Stimulated activated naive B cell treated with anti-CD40 and anti-IgM and Interleukin-4, amounts not matched to agents 10 μg/mL and 1 μg/mL and 100 μg/mL, for 72 hours (primary cell): ENCODE measurements around the gene PELI2.

Experiments used
- ATAC-seq, 2 donors: fragments of 150-1000 bp; cut with Tn5 transposase; replicated peaks; 2 replicates each; pipeline ENCODE4 v1.10.0; 2021; ENCODE audit warnings: moderate library complexity in 1 of 2
- DNase-seq: peaks from one replicate; pipeline ENCODE4 v3.0.0; 2021
- H3K27ac Mint-ChIP-seq: one replicate; pipeline ENCODE4 v1.8.0; 2022; ENCODE audit warnings: mild to moderate bottlenecking, mixed read lengths
- H3K27me3 Mint-ChIP-seq, 2 donors: one replicate each; pipeline ENCODE4 v1.8.0; 2022; ENCODE audit warnings: mixed read lengths in 2 of 2
- H3K36me3 Mint-ChIP-seq, 2 donors: one replicate each; pipeline ENCODE4 v1.8.0; 2022; ENCODE audit warnings: mixed read lengths in 2 of 2, mild to moderate bottlenecking in 1 of 2
- H3K4me1 Mint-ChIP-seq, 2 donors: one replicate each; pipeline ENCODE4 v1.8.0; 2022; ENCODE audit warnings: mixed read lengths in 2 of 2, mild to moderate bottlenecking in 1 of 2
- H3K4me3 Mint-ChIP-seq, 2 donors: one replicate each; pipeline ENCODE4 v1.8.0; 2022; ENCODE audit warnings: mild to moderate bottlenecking in 2 of 2, mixed read lengths in 2 of 2, moderate library complexity in 1 of 2
- H3K9me3 Mint-ChIP-seq, 2 donors: one replicate each; pipeline ENCODE4 v1.8.0; 2022; ENCODE audit warnings: mixed read lengths in 2 of 2, mild to moderate bottlenecking in 1 of 2

The PELI2 gene, protein sequence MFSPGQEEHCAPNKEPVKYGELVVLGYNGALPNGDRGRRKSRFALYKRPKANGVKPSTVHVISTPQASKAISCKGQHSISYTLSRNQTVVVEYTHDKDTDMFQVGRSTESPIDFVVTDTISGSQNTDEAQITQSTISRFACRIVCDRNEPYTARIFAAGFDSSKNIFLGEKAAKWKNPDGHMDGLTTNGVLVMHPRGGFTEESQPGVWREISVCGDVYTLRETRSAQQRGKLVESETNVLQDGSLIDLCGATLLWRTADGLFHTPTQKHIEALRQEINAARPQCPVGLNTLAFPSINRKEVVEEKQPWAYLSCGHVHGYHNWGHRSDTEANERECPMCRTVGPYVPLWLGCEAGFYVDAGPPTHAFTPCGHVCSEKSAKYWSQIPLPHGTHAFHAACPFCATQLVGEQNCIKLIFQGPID

DNA sequence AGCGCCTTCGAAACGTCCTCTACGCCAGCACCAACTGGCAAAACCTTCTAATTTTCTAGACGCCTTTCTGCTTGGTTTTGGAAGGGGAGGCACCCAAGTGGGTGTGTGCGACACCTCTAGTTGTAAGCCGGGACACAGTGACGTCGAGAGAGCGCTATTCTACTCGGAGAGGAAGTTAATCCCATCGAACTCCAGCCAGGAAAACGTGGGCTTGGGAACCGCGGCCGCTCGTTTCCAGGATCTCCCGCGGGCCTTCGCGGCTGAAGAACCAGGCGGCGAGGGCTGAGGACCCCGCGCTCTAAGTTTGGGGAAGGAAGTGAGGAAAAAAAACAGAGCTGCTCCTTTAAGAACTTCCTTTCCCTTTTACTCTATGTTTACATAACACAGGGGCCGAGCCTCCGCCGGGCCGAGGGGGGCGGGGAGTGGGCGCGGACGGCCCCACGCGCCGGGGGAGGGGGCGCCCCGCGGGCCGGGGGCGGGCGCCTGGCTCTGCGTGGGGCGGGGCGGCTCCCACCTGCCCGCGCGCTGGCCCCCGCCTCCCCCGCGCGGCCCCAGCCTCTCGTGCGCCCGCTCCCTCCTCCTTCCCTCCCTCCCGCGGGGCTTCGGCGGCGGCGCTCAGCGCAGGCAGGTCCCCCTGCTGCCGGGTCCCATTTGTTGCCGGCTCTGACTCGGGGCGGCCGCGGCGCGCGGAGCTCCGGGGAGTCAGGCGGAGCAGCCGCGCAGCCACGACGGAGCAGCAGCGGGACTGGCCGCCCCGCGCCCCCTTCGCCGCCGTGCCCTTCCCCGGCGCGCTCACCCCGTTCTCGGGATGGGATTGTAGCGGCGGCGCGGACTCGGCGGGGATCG, at the start of gene PELI2:
Gene PELI2 (plus strand): TSS at position 647 of the 846 bp plus-strand sequence. CDS start 250 bp downstream, outside the sequence.
- Mint-ChIP-seq H3K27ac (peak within 1 kb of the TSS; percentile 86), H3K9me3 (no peaks in the 10 kb centered on the region), H3K4me1 (peaks cover 32 to 41% of the 10 kb centered on the region in 2 donors), H3K36me3 (no peaks in the 10 kb centered on the region), H3K4me3 (peak within 1 kb of the TSS; percentile 96 to 99), H3K27me3 (no peaks in the 10 kb centered on the region)
- ATAC-seq: peak; percentile 83 to 84
- peak; percentile 79 for DNase-seq

DNA sequence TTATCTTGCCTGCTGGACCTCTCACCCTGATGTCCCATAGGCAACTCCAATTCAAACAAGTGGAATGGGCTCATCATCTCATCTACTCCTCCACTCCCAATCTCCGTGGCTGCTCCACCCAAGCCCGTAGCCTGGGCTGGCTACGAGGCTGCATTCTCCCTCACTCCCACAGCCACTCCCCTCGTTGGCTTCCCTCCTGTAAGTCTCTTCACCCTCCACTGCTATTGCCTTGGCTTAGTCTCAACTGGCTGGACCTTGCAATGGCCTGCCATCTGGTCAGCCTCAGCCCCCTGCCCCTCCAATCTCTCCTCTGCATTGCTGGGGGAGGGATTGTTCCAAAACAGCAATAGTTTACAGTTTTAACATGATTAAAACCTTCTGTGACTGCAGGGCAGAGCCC, 44.4 kb upstream of the PELI2 start:
- peaks cover 15 to 17% of the 10 kb centered on the region in 2 donors for H3K27me3 Mint-ChIP-seq
- no peaks in the 10 kb centered on the region for H3K9me3 Mint-ChIP-seq
- H3K4me3 Mint-ChIP-seq: no peak overlapping the region
- ATAC-seq: no peak
- H3K4me1 Mint-ChIP-seq: no peaks in the 10 kb centered on the region
- no peak for DNase-seq
- no peak overlapping the region for H3K27ac Mint-ChIP-seq
- no peaks in the 10 kb centered on the region for H3K36me3 Mint-ChIP-seq

DNA sequence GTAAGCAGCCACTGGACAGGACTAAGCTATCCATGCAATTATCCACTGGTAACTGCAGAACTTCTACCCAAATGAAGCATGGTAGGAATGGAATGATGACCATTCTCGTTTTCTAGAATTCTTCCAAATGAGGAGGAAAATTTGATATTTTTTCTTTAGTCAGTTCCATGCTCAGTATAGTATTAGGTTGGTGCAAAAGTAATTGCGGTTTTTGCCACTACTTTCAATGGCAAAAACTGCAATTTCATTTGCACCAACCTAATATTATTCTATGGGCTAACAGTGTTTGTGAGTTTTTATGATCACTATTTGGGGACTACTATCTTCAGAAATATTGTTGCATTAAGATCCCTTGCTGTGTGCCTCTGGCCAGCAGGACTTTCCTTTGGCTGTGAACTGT, 42.9 kb upstream of the PELI2 start:
- peaks cover 15 to 17% of the 10 kb centered on the region in 2 donors for H3K27me3 Mint-ChIP-seq
- ATAC-seq (no peak), DNase-seq (no peak)
- no peaks in the 10 kb centered on the region for H3K9me3 Mint-ChIP-seq
- no peaks in the 10 kb centered on the region for H3K36me3 Mint-ChIP-seq
- H3K27ac Mint-ChIP-seq: no peak overlapping the region
- no peak overlapping the region for H3K4me3 Mint-ChIP-seq
- no peaks in the 10 kb centered on the region for H3K4me1 Mint-ChIP-seq

DNA sequence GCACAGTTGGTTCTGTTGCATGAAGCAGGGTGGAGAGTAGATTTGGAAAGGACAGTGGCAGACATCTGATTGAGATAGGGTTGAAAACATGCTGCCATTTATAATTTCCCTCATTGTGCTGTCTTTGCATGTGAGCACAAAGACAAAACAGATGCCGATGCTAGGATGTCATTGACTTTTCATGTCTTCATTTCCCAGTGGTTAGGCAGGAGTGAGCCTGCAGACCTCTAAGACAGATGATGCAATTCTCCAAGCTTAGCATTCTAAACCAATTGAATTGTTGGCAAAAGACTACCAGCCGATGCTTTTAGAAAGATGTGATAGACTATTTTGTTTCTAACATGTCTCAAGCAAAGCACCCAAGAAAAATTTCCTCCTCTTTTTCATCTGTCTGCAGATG, 37.1 kb upstream of the PELI2 start:
- Mint-ChIP-seq H3K4me1 (no peaks in the 10 kb centered on the region), H3K4me3 (no peak overlapping the region), H3K36me3 (no peaks in the 10 kb centered on the region), H3K9me3 (no peaks in the 10 kb centered on the region), H3K27ac (no peak overlapping the region), H3K27me3 (peaks cover 23 to 28% of the 10 kb centered on the region in 2 donors)
- DNase-seq: no peak
- ATAC-seq: no peak

DNA sequence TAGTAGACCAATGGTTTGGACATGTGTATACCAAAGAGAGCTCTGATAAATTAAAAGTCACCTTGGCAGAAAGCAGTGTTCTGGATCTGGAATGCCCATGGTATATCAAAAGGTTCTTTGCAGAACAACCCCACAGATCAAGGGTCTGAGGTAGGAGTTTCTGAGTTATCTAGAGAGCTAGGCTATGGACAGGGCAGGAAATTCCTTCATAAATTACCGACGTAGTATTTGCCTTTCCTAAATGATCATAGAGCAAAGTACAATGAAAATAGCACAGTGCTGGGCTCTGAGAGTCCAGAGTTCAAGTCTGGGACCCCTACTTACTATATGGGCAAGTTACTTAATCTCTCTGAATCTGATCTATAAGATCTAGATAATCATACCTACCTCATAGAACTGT, 35.3 kb upstream of the PELI2 start:
- Mint-ChIP-seq H3K4me1 (no peaks in the 10 kb centered on the region), H3K4me3 (no peak overlapping the region), H3K9me3 (no peaks in the 10 kb centered on the region), H3K36me3 (no peaks in the 10 kb centered on the region), H3K27ac (no peak overlapping the region), H3K27me3 (peaks cover 23 to 27% of the 10 kb centered on the region in 2 donors)
- ATAC-seq (no peak), DNase-seq (no peak)

DNA sequence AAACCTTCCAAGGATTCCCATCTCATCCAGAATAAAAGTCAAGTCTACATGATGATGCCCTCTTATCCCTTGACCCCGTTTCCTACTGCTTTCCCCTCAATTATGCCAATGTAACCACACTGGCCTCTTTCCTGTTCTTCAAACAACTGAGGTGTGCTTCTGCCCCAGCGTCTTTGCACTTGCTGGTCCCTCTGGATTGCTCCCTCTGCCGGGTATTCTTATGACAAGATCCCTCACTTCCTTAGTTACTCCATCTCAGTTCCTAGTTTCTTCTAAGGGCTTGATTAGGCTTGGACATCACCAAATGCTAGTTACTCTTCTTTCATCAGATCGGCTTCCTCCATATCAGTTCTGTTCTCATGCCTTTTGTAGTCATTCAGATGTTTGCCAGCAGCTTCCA, 32.7 kb upstream of the PELI2 start:
- DNase-seq (no peak), ATAC-seq (no peak)
- Mint-ChIP-seq H3K27ac (no peak overlapping the region), H3K4me3 (no peak overlapping the region), H3K36me3 (no peaks in the 10 kb centered on the region), H3K4me1 (peaks cover 0 to 2% of the 10 kb centered on the region in 2 donors), H3K9me3 (no peaks in the 10 kb centered on the region), H3K27me3 (peaks cover 14 to 18% of the 10 kb centered on the region in 2 donors)

DNA sequence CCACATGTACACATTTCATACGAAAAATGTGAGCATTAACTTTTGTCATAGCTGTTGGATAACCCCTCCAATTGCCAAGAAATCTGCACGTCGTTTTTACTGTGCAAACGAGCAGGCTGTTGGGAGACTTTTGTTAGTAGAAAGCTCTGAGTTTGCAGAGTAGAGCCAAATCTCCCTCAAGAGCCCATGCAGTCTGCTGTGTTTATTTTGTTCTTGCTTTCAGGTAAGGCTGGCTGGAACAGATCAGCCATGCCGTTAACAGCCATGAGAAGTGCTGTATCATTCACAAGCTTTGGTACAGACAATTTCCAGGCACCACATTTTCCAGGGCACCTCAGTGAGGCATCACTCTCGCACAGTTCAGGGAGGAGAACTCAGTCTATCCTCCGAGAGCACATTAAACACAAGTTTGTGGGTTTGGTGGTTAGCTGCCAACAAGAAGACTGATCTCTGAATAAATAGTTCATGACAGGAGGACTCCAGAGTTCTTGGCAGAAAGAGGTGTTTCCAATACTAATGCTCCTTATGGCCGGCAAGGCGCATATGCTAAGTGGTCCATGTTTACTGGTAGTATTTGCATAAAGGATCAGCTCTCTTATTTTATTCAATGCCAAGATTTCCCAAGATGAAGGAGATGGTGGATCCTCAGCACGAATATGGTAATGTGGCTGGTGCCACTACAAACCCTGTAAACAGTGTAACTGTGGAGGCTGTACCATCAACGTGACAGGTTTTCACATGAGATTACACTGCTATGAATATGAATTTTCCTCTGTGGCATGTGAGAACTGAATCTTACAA, 30.3 kb upstream of the PELI2 start:
- H3K4me1 Mint-ChIP-seq: peaks cover 0 to 2% of the 10 kb centered on the region in 2 donors
- peaks cover 7 to 18% of the 10 kb centered on the region in 2 donors for H3K27me3 Mint-ChIP-seq
- H3K27ac Mint-ChIP-seq: peak overlapping the region; percentile 33
- ATAC-seq: peak in 1 of 2 donors; percentile 41
- no peak for DNase-seq
- H3K9me3 Mint-ChIP-seq: no peaks in the 10 kb centered on the region
- H3K36me3 Mint-ChIP-seq: no peaks in the 10 kb centered on the region
- H3K4me3 Mint-ChIP-seq: no peak overlapping the region

DNA sequence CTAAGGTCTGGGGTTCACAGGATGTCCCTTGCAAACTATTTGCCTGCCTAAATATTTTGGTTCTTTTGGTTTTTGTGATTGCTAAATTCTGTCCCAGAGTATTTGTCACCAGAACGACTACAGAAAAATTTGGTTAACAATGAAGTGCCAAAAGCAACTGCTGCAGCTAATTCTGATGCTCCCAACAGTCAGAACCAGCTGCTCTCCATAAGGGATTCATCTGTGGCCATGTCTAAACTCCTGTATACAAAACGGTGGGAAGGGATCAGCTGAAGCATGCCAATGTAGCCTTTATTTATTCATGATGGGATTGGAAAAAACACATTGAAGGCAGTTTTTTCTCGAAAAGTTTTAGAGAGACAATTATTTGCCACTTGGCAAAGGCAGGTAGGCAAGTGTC, 29.3 kb upstream of the PELI2 start:
- Mint-ChIP-seq H3K36me3 (no peaks in the 10 kb centered on the region), H3K27me3 (peaks cover 7 to 17% of the 10 kb centered on the region in 2 donors), H3K27ac (no peak overlapping the region), H3K4me1 (peaks cover 0 to 2% of the 10 kb centered on the region in 2 donors), H3K4me3 (no peak overlapping the region), H3K9me3 (no peaks in the 10 kb centered on the region)
- DNase-seq (no peak), ATAC-seq (no peak)

DNA sequence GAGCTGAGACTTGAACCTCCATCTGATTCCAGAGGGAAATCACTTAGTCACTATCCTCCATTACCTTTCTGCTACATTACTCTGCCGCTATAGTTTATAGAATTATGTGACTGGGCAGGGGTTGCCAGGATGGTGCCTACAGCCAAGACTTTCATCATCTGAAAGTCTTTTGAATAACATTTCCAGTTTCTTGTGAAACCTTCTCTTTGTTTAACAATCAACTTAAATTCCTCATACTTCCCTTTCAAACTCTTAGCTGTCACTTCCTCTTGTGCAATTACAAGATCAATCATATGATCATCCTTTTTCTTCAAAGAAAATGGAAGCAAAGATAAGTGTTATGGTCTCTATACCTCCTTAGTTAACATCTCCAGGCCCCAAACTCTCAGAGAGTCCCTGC, 25.4 kb upstream of the PELI2 start:
- peaks cover 0 to 2% of the 10 kb centered on the region in 2 donors for H3K4me1 Mint-ChIP-seq
- no peak overlapping the region for H3K4me3 Mint-ChIP-seq
- no peaks in the 10 kb centered on the region for H3K9me3 Mint-ChIP-seq
- no peak overlapping the region for H3K27ac Mint-ChIP-seq
- no peak for DNase-seq
- no peaks in the 10 kb centered on the region for H3K36me3 Mint-ChIP-seq
- peaks cover 14 to 24% of the 10 kb centered on the region in 2 donors for H3K27me3 Mint-ChIP-seq
- no peak for ATAC-seq

DNA sequence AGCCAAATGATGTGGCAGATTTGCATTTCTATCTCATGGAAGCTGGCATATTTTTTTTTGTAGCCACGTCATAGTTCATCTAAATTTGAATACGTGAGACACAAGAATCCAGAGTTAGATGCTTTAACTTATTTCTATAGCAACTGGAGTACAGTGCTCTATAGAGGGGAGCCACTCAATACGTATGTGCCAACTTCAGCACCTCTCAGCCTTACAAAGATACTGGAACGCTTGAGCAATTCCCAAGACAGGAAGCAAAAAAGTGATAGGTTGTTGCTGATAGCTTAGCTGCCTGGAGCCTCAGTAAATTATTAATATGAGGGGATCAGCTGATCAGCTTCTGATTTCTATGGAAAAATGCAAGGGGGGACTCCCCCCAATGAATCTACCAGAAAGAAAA, 24.1 kb upstream of the PELI2 start:
- Mint-ChIP-seq H3K27me3 (peaks cover 14 to 24% of the 10 kb centered on the region in 2 donors), H3K36me3 (no peaks in the 10 kb centered on the region), H3K4me3 (no peak overlapping the region), H3K27ac (no peak overlapping the region), H3K4me1 (no peaks in the 10 kb centered on the region), H3K9me3 (no peaks in the 10 kb centered on the region)
- DNase-seq: no peak
- ATAC-seq: no peak

DNA sequence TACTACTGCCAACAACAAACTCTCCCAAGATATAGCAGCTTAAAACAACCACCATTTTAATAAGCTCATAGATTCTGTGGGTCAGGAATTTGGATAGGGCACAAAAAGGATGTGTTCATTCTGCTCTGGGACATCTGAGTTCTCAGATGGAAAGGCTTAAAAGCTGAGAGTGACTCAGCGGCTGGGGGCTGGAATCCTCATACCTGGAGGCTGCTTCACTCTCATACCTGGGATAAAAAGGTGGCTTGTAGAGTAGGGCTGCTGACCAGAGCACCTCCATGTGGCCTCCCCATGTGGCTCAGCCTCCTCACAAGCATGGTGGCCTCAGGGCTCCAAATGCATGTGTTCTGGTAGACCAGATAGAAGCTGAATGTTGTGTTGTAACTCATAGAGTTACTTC, 20.2 kb upstream of the PELI2 start:
- ATAC-seq (no peak), DNase-seq (no peak)
- H3K27me3 Mint-ChIP-seq: peaks cover 19 to 24% of the 10 kb centered on the region in 2 donors
- H3K9me3 Mint-ChIP-seq: no peaks in the 10 kb centered on the region
- H3K4me3 Mint-ChIP-seq: no peak overlapping the region
- no peaks in the 10 kb centered on the region for H3K36me3 Mint-ChIP-seq
- H3K4me1 Mint-ChIP-seq: no peaks in the 10 kb centered on the region
- no peak overlapping the region for H3K27ac Mint-ChIP-seq

DNA sequence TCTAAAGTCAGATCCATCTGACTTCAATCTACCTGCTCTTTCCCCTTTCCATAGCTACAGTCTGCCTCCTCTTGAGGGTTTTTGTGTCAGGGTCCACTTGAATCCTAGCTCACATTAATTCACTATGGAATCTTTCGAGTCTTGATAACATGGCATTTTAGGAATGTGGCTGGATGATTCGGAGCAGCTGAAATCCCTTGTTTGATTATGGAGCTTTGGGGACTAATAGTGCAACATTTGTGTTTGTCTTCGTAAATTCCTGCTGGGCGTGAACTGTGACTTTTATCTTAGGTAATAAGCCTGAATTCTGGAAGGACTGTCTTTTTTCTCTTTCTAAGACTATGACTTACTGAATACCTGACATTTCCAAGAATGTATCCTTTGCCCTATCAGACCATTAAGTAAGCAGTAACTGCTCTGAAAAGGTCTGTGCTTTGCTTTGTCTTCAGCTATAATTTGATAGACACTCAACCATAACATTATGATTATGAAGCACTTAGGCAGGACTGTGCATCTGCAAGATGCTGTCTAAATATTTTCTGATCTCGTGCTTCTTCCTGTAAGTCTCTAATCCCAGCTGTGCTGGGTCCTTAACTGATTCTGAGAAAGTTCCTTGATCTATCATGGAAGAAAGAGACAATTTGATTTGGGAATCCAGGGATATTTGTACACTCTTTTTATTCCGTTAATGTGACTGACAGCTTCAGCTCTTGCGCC, 19.0 kb upstream of the PELI2 start:
- no peak overlapping the region for H3K27ac Mint-ChIP-seq
- no peak for DNase-seq
- H3K36me3 Mint-ChIP-seq: no peaks in the 10 kb centered on the region
- H3K4me3 Mint-ChIP-seq: no peak overlapping the region
- ATAC-seq: no peak
- peaks cover 19 to 24% of the 10 kb centered on the region in 2 donors for H3K27me3 Mint-ChIP-seq
- H3K4me1 Mint-ChIP-seq: no peaks in the 10 kb centered on the region
- no peaks in the 10 kb centered on the region for H3K9me3 Mint-ChIP-seq

DNA sequence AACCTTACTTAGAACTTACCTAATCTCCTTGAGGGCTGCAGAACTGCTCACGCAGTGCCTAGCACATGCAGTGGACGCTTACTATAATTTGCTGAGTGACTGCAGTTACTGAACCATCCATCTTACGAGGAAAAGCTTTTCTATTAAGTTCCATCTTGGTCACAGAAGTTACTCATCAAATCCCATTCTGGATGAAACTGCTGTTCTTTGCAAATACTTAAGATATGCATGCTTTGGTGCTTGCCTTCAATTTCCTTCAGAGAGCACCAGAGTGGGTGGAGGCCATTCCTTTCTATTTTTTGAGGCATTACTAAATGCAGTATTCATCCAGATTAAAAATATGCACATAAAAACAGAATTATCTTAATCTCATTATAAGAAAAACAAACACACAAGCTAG, 17.7 kb upstream of the PELI2 start:
- no peaks in the 10 kb centered on the region for H3K4me1 Mint-ChIP-seq
- H3K27me3 Mint-ChIP-seq: peaks cover 13 to 16% of the 10 kb centered on the region in 2 donors
- H3K4me3 Mint-ChIP-seq: no peak overlapping the region
- no peaks in the 10 kb centered on the region for H3K9me3 Mint-ChIP-seq
- DNase-seq: no peak
- H3K27ac Mint-ChIP-seq: no peak overlapping the region
- no peak for ATAC-seq
- no peaks in the 10 kb centered on the region for H3K36me3 Mint-ChIP-seq

DNA sequence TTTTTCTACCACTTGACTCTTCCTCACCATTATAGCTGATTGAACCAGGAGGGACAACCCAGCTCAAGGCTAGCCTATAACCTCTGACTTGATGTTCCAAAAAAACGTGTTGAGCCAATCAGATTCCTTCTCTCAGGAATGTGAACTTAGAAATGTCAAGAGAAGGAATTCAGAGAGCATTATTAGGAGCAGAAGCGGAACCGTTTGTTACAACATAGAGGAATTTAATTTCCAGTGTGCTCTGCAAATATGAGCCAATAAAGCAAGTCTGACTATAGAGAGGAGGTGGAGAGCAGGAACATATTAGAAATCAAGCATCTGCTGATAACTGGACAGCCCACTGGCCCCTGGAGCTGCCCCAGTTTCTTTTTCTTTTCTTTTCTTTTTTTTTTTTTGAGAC, 15.3 kb upstream of the PELI2 start:
- no peak for ATAC-seq
- H3K9me3 Mint-ChIP-seq: no peaks in the 10 kb centered on the region
- peaks cover 0 to 5% of the 10 kb centered on the region in 2 donors for H3K27me3 Mint-ChIP-seq

More for the DNA sequence above, 15.3 kb upstream of the PELI2 start:
- no peak for DNase-seq
- peaks cover 0 to 5% of the 10 kb centered on the region in 2 donors for H3K4me1 Mint-ChIP-seq
- no peaks in the 10 kb centered on the region for H3K36me3 Mint-ChIP-seq
- no peak overlapping the region for H3K4me3 Mint-ChIP-seq
- no peak overlapping the region for H3K27ac Mint-ChIP-seq
